Endodermal cell (in vitro differentiated cells): ENCODE measurements around the gene ACTR1B. TPM values are rescaled to one million over a fixed set of nuclear protein-coding genes. Genes with fewer than 3 reads are reported as not detected.

Source experiments
- DNase-seq: peaks from one replicate; pipeline ENCODE4 v3.0.0-alpha.2; 2017
- H3K27ac ChIP-seq: 2 replicates; pipeline ENCODE4 v1.5.1; 2013; ENCODE audit warnings: mild to moderate bottlenecking, low read depth, low read length, moderate library complexity
- H3K27me3 ChIP-seq: 2 replicates; pipeline ENCODE4 v1.6.1; 2013; ENCODE audit warnings: mild to moderate bottlenecking, low read length, moderate library complexity; ENCODE audit not compliant: insufficient read depth, control insufficient read depth, poor library complexity, severe bottlenecking
- H3K36me3 ChIP-seq: 2 replicates; pipeline ENCODE4 v1.7.0; 2013; ENCODE audit warnings: mild to moderate bottlenecking, low read length, moderate library complexity; ENCODE audit not compliant: control insufficient read depth, insufficient read depth
- H3K4me1 ChIP-seq: one replicate; pipeline ENCODE4 v1.7.0; 2013; ENCODE audit warnings: low read length; ENCODE audit not compliant: control insufficient read depth, insufficient read depth
- H3K4me3 ChIP-seq: 2 replicates; pipeline ENCODE4 v1.5.1; 2013; ENCODE audit warnings: mild to moderate bottlenecking, low read length, moderate library complexity
- H3K9ac ChIP-seq: 2 replicates; pipeline ENCODE4 v1.6.1; 2013; ENCODE audit warnings: mild to moderate bottlenecking, low read length, moderate library complexity; ENCODE audit not compliant: poor library complexity, severe bottlenecking; ENCODE audit errors: extremely low read depth
- H3K9me3 ChIP-seq: 2 replicates; pipeline ENCODE4 v1.6.1; 2013; ENCODE audit warnings: mild to moderate bottlenecking, low read length, moderate library complexity; ENCODE audit not compliant: control insufficient read depth
- H3K27ac Mint-ChIP-seq: 2 replicates; pipeline ENCODE4 v1.8.0; 2020; ENCODE audit warnings: mixed read lengths
- H3K27me3 Mint-ChIP-seq: 2 replicates; pipeline ENCODE4 v1.8.0; 2021; ENCODE audit warnings: mild to moderate bottlenecking, mixed read lengths; ENCODE audit not compliant: insufficient read depth
- H3K36me3 Mint-ChIP-seq: 2 replicates; pipeline ENCODE4 v1.8.0; 2020; ENCODE audit warnings: low read depth, mixed read lengths
- H3K4me1 Mint-ChIP-seq: 2 replicates; pipeline ENCODE4 v1.8.0; 2020; ENCODE audit warnings: mixed read lengths
- H3K4me3 Mint-ChIP-seq: 2 replicates; pipeline ENCODE4 v1.8.0; 2020; ENCODE audit warnings: mild to moderate bottlenecking, moderate library complexity, mixed read lengths
- H3K9me3 Mint-ChIP-seq: 2 replicates; pipeline ENCODE4 v1.8.0; 2020; ENCODE audit warnings: mild to moderate bottlenecking, mixed read lengths
- CTCF ChIP-seq: fragments of 200-600 bp; sonication (generic); conservative IDR thresholded peaks from 2 replicates; pipeline ENCODE4 v1.5.0; 2021; ENCODE audit warnings: antibody characterized with exemption, mild to moderate bottlenecking
- WGBS, 2 experiments: methylation state at CpG; one replicate each; pipeline versions ENCODE4 v1.1.5 to v1.1.7; 2013; ENCODE audit warnings: missing lambda C conversion rate in 2 of 2, mixed read lengths in 1 of 2; ENCODE audit not compliant: insufficient coverage in 1 of 2, insufficient read length in 1 of 2; 5-methylcytosine and 5-hydroxymethylcytosine counted together
- total RNA-seq, 2 donors: library from RNA; stranded (reverse); fragmentation: NEBNext Ultra II Directional in 1 of 2; extraction: Animal tissue kit (Norgen Biotek cat#: 25700) in 1 of 2; gene quantifications; 2 replicates in 1 of 2; 3 replicates in 1 of 2; pipeline ENCODE4 v1.2.1, GENCODE V29; 2021

The ACTR1B gene
- total RNA-seq, 2 donors from 2014 or later, result 71.8 to 75.0 TPM

DNA sequence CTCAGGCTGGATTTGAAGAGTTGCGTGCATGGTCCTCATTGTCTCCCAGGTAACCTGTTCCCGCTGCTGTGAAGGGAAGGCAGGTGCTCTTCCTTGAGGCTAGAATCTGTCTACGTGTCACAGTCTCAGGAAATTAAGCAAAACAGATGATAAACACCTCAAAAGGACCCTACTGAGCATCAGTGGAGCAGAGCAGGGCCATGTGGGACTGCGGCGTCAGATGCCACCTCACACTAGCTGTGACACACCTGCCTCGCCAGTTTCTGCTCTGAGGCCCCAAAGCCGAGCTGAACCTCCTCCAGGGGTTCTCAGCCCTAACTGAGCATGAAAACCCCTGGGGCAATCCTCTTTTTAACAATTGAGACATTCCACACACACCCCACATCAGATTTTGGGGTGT, 7.7 kb upstream of the ACTR1B start:
- H3K27ac Mint-ChIP-seq, result no peak overlapping the region

GRCh38 chr2:97670471-97670870, 6.6 kb upstream of the ACTR1B start:
- H3K9ac ChIP-seq, result no peak overlapping the region
- H3K27ac ChIP-seq, result no peak overlapping the region
- no peaks in the 10 kb centered on the region for H3K27me3 ChIP-seq
- H3K36me3 ChIP-seq, result no peaks in the 10 kb centered on the region
- no peaks in the 10 kb centered on the region for H3K9me3 ChIP-seq
- peaks cover 12% of the 10 kb centered on the region for H3K36me3 Mint-ChIP-seq
- no peak overlapping the region for H3K27ac Mint-ChIP-seq
- peaks cover under 1% of the 10 kb centered on the region for H3K4me1 ChIP-seq
- H3K9me3 Mint-ChIP-seq, result no peaks in the 10 kb centered on the region
- no peak overlapping the region for H3K4me3 ChIP-seq
- no peak for DNase-seq
- no peaks in the 10 kb centered on the region for H3K27me3 Mint-ChIP-seq
- peaks cover 6% of the 10 kb centered on the region for H3K4me1 Mint-ChIP-seq
- H3K4me3 Mint-ChIP-seq, result no peak overlapping the region
- TF ChIP-seq CTCF, result no peak
- 94% methylated on average over 1 of the region's 1 CpG; no CpG with 5 or more reads in 1 of the 2 experiments for WGBS, 2 experiments

More for the DNA sequence above, 7.7 kb upstream of the ACTR1B start:
- Mint-ChIP-seq H3K27me3 (no peaks in the 10 kb centered on the region), H3K36me3 (peaks cover 12% of the 10 kb centered on the region), H3K4me1 (peaks cover 11% of the 10 kb centered on the region), H3K4me3 (no peak overlapping the region), H3K9me3 (no peaks in the 10 kb centered on the region)
- TF ChIP-seq CTCF, result no peak
- Histone ChIP-seq H3K27me3 (no peaks in the 10 kb centered on the region), H3K36me3 (no peaks in the 10 kb centered on the region), H3K27ac (no peak overlapping the region), H3K9ac (no peak overlapping the region), H3K4me3 (no peak overlapping the region), H3K9me3 (no peaks in the 10 kb centered on the region), H3K4me1 (peaks cover 6% of the 10 kb centered on the region)
- no peak for DNase-seq
- 89 to 96% methylated on average over 7 of the region's 7 CpGs for WGBS, 2 experiments

DNA sequence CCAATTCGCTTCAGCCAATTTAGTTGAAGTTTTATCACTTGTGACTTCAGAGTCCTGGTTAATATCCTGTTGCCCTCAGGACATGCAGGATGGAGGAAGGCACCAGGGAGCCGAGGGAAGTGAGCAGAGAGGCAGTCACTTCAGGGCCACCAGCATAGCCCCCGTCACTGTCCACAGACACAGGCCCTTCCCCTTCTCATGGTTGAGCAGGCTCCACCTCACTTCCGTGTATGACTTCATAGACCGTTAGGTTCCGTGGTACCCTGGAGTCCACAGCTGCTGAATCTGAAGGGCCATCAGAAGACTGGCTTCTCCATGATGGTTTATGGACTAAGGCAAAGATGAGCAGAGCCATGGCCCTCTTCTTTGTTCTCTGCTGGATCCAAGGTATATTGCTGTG, 5.6 kb upstream of the ACTR1B start, which contains the start of gene C2orf92:
Gene C2orf92, plus strand, starts transcription at position 266 of the 400 bp plus-strand sequence. Its CDS starts 76 bp downstream, at position 342.
- H3K27me3 ChIP-seq, result no peaks in the 10 kb centered on the region
- 90 to 96% methylated on average over 5 to 6 of the region's 6 CpGs for whole genome bisulfite sequencing, 2 experiments
- H3K27ac Mint-ChIP-seq, result no peak within 1 kb of the TSS
- DNase-seq, result no peak
- peaks cover 1% of the 10 kb centered on the region for H3K4me1 Mint-ChIP-seq
- no peaks in the 10 kb centered on the region for H3K36me3 ChIP-seq
- no peak within 1 kb of the TSS for H3K27ac ChIP-seq
- H3K9me3 Mint-ChIP-seq, result no peaks in the 10 kb centered on the region
- no peak for TF ChIP-seq CTCF
- H3K4me1 ChIP-seq, result no peaks in the 10 kb centered on the region
- no peak within 1 kb of the TSS for H3K4me3 Mint-ChIP-seq
- no peaks in the 10 kb centered on the region for H3K27me3 Mint-ChIP-seq
- peaks cover 12% of the 10 kb centered on the region for H3K36me3 Mint-ChIP-seq
- no peaks in the 10 kb centered on the region for H3K9me3 ChIP-seq
- H3K4me3 ChIP-seq, result no peak within 1 kb of the TSS
- no peak within 1 kb of the TSS for H3K9ac ChIP-seq
